ENCODE data around the gene SORCS2.

The SORCS2 gene

GRCh38 chr4:7335344-7336066 is 143.2 kb downstream of the SORCS2 start:
- H3K9ac ChIP-seq (ENCODE audit: low read length in 2 of 2) = no peak overlapping the region
- H3K27ac ChIP-seq (ENCODE audit: low read length) = no peak overlapping the region
- no peaks in the 10 kb centered on the region for H3K36me3 ChIP-seq (ENCODE audit: control insufficient read depth in 2 of 2, insufficient read depth in 2 of 2, low read length in 2 of 2)
- no peak overlapping the region for H3K4me3 ChIP-seq (ENCODE audit: low read length in 2 of 2)
- no peaks in the 10 kb centered on the region for H3K9me3 ChIP-seq (ENCODE audit: control insufficient read depth in 2 of 2, low read length in 2 of 2)
- peaks cover 15% of the 10 kb centered on the region for H3K4me1 ChIP-seq (ENCODE audit: control insufficient read depth, insufficient read depth, low read length)
- H3K27me3 ChIP-seq (ENCODE audit: control insufficient read depth in 1 of 2, insufficient read depth in 2 of 2, low read length in 2 of 2) = no peaks in the 10 kb centered on the region

- Histone ChIP-seq H3K4me3 (ENCODE audit: low read length in 2 of 2) (no peak overlapping the region), H3K27me3 (ENCODE audit: control insufficient read depth in 1 of 2, insufficient read depth in 2 of 2, low read length in 2 of 2) (no peaks in the 10 kb centered on the region), H3K9ac (ENCODE audit: low read length in 2 of 2) (no peak overlapping the region), H3K4me1 (ENCODE audit: control insufficient read depth, insufficient read depth, low read length) (peaks cover 15% of the 10 kb centered on the region), H3K36me3 (ENCODE audit: control insufficient read depth in 2 of 2, insufficient read depth in 2 of 2, low read length in 2 of 2) (no peaks in the 10 kb centered on the region), H3K9me3 (ENCODE audit: control insufficient read depth in 2 of 2, low read length in 2 of 2) (no peaks in the 10 kb centered on the region), H3K27ac (ENCODE audit: low read length) (no peak overlapping the region)
Measured at GRCh38 chr4:7336067-7336569, 143.8 kb downstream of the SORCS2 start.

GRCh38 chr4:7336732-7337131 is 144.4 kb downstream of the SORCS2 start:
- Histone ChIP-seq H3K27ac (ENCODE audit: low read length) (no peak overlapping the region), H3K27me3 (ENCODE audit: control insufficient read depth in 1 of 2, insufficient read depth in 2 of 2, low read length in 2 of 2) (no peaks in the 10 kb centered on the region), H3K9ac (ENCODE audit: low read length in 2 of 2) (no peak overlapping the region)

GRCh38 chr4:7337196-7338058 is 145.1 kb downstream of the SORCS2 start:
- no peaks in the 10 kb centered on the region for H3K27me3 ChIP-seq (ENCODE audit: control insufficient read depth in 1 of 2, insufficient read depth in 2 of 2, low read length in 2 of 2)

More at GRCh38 chr4:7336732-7337131, 144.4 kb downstream of the SORCS2 start:
- peaks cover 17% of the 10 kb centered on the region for H3K4me1 ChIP-seq (ENCODE audit: control insufficient read depth, insufficient read depth, low read length)
- H3K9me3 ChIP-seq (ENCODE audit: control insufficient read depth in 2 of 2, low read length in 2 of 2) = no peaks in the 10 kb centered on the region
- no peak overlapping the region for H3K4me3 ChIP-seq (ENCODE audit: low read length in 2 of 2)
- no peaks in the 10 kb centered on the region for H3K36me3 ChIP-seq (ENCODE audit: control insufficient read depth in 2 of 2, insufficient read depth in 2 of 2, low read length in 2 of 2)

GRCh38 chr4:7338059-7338452 is 145.7 kb downstream of the SORCS2 start:
- H3K4me1 ChIP-seq (ENCODE audit: control insufficient read depth, insufficient read depth, low read length) = peaks cover 12% of the 10 kb centered on the region
- no peak overlapping the region for H3K27ac ChIP-seq (ENCODE audit: low read length)
- H3K4me3 ChIP-seq (ENCODE audit: low read length in 2 of 2) = no peak overlapping the region
- no peak overlapping the region for H3K9ac ChIP-seq (ENCODE audit: low read length in 2 of 2)
- H3K27me3 ChIP-seq (ENCODE audit: control insufficient read depth in 1 of 2, insufficient read depth in 2 of 2, low read length in 2 of 2) = no peaks in the 10 kb centered on the region
- H3K36me3 ChIP-seq (ENCODE audit: control insufficient read depth in 2 of 2, insufficient read depth in 2 of 2, low read length in 2 of 2) = no peaks in the 10 kb centered on the region
- no peaks in the 10 kb centered on the region for H3K9me3 ChIP-seq (ENCODE audit: control insufficient read depth in 2 of 2, low read length in 2 of 2)

More at GRCh38 chr4:7337196-7338058, 145.1 kb downstream of the SORCS2 start:
- Histone ChIP-seq H3K27ac (ENCODE audit: low read length) (no peak overlapping the region), H3K9me3 (ENCODE audit: control insufficient read depth in 2 of 2, low read length in 2 of 2) (no peaks in the 10 kb centered on the region), H3K9ac (ENCODE audit: low read length in 2 of 2) (no peak overlapping the region), H3K4me3 (ENCODE audit: low read length in 2 of 2) (no peak overlapping the region), H3K36me3 (ENCODE audit: control insufficient read depth in 2 of 2, insufficient read depth in 2 of 2, low read length in 2 of 2) (no peaks in the 10 kb centered on the region), H3K4me1 (ENCODE audit: control insufficient read depth, insufficient read depth, low read length) (peaks cover 14% of the 10 kb centered on the region)

- Histone ChIP-seq H3K36me3 (ENCODE audit: control insufficient read depth in 2 of 2, insufficient read depth in 2 of 2, low read length in 2 of 2) (no peaks in the 10 kb centered on the region), H3K9ac (ENCODE audit: low read length in 2 of 2) (no peak overlapping the region), H3K27ac (ENCODE audit: low read length) (no peak overlapping the region), H3K4me3 (ENCODE audit: low read length in 2 of 2) (no peak overlapping the region), H3K9me3 (ENCODE audit: control insufficient read depth in 2 of 2, low read length in 2 of 2) (no peaks in the 10 kb centered on the region), H3K4me1 (ENCODE audit: control insufficient read depth, insufficient read depth, low read length) (peaks cover 6% of the 10 kb centered on the region), H3K27me3 (ENCODE audit: control insufficient read depth in 1 of 2, insufficient read depth in 2 of 2, low read length in 2 of 2) (no peaks in the 10 kb centered on the region)
Measured at GRCh38 chr4:7338876-7339623, 146.7 kb downstream of the SORCS2 start.

GRCh38 chr4:7339751-7340552 is 147.6 kb downstream of the SORCS2 start:
- H3K4me3 ChIP-seq (ENCODE audit: low read length in 2 of 2) = no peak overlapping the region
- no peaks in the 10 kb centered on the region for H3K36me3 ChIP-seq (ENCODE audit: control insufficient read depth in 2 of 2, insufficient read depth in 2 of 2, low read length in 2 of 2)
- no peak overlapping the region for H3K27ac ChIP-seq (ENCODE audit: low read length)
- no peaks in the 10 kb centered on the region for H3K9me3 ChIP-seq (ENCODE audit: control insufficient read depth in 2 of 2, low read length in 2 of 2)
- no peak overlapping the region for H3K9ac ChIP-seq (ENCODE audit: low read length in 2 of 2)
- H3K27me3 ChIP-seq (ENCODE audit: control insufficient read depth in 1 of 2, insufficient read depth in 2 of 2, low read length in 2 of 2) = no peaks in the 10 kb centered on the region
- peaks cover 6% of the 10 kb centered on the region for H3K4me1 ChIP-seq (ENCODE audit: control insufficient read depth, insufficient read depth, low read length)

GRCh38 chr4:7340553-7341433 is 148.5 kb downstream of the SORCS2 start:
- no peaks in the 10 kb centered on the region for H3K27me3 ChIP-seq (ENCODE audit: control insufficient read depth in 1 of 2, insufficient read depth in 2 of 2, low read length in 2 of 2)
- H3K9ac ChIP-seq (ENCODE audit: low read length in 2 of 2) = no peak overlapping the region
- no peak overlapping the region for H3K4me3 ChIP-seq (ENCODE audit: low read length in 2 of 2)
- peaks cover 0 to 5% of the 10 kb centered on the region in 2 donors for H3K9me3 ChIP-seq (ENCODE audit: control insufficient read depth in 2 of 2, low read length in 2 of 2)
- no peak overlapping the region for H3K27ac ChIP-seq (ENCODE audit: low read length)
- peaks cover 2% of the 10 kb centered on the region for H3K4me1 ChIP-seq (ENCODE audit: control insufficient read depth, insufficient read depth, low read length)
- no peaks in the 10 kb centered on the region for H3K36me3 ChIP-seq (ENCODE audit: control insufficient read depth in 2 of 2, insufficient read depth in 2 of 2, low read length in 2 of 2)

GRCh38 chr4:7341491-7342222 is 149.3 kb downstream of the SORCS2 start:
- Histone ChIP-seq H3K4me3 (ENCODE audit: low read length in 2 of 2) (no peak overlapping the region), H3K27ac (ENCODE audit: low read length) (no peak overlapping the region), H3K9me3 (ENCODE audit: control insufficient read depth in 2 of 2, low read length in 2 of 2) (peaks cover 0 to 6% of the 10 kb centered on the region in 2 donors), H3K36me3 (ENCODE audit: control insufficient read depth in 2 of 2, insufficient read depth in 2 of 2, low read length in 2 of 2) (no peaks in the 10 kb centered on the region), H3K9ac (ENCODE audit: low read length in 2 of 2) (no peak overlapping the region), H3K27me3 (ENCODE audit: control insufficient read depth in 1 of 2, insufficient read depth in 2 of 2, low read length in 2 of 2) (no peaks in the 10 kb centered on the region), H3K4me1 (ENCODE audit: control insufficient read depth, insufficient read depth, low read length) (peaks cover 2% of the 10 kb centered on the region)

Data from stomach smooth muscle (tissue), 2 donors.